A549 treated with AZD2906 at 1 μM for 4 hours (cell line): ENCODE results near the gene HLA-G. TPM values are rescaled to one million over a fixed set of nuclear protein-coding genes. Genes with fewer than 3 reads are reported as not detected.

Source experiments
- total RNA-seq: library from RNA; stranded (reverse); fragments of 200-300 nt; extraction: Qiagen RNA extraction; gene quantifications from 5 replicates; pipeline ENCODE4 v1.2.3, GENCODE V29; 2022

The HLA-G gene
- total RNA-seq, result 0.06 TPM in 1 of 5 replicates, not detected in the others

GRCh38 chr6:29827579-29828470, at the start of gene HLA-G:
TSS of gene HLA-G (plus strand) at chr6:29827825. CDS start at chr6:29827845, 20 bp downstream.

Other genes starting within 250 kb of the HLA-G start
- not detected in 5 replicates for gene OR2H2, start 242.7 kb upstream of the HLA-G start, total RNA-seq
- gene GABBR1, start 194.6 kb upstream of the HLA-G start, total RNA-seq, result 3.0 to 6.1 TPM (median 4.0 TPM) in 5 replicates
- not detected in 5 replicates for gene MOG, start 170.7 kb upstream of the HLA-G start, total RNA-seq
- gene ZFP57, start 146.7 kb upstream of the HLA-G start, total RNA-seq, result not detected in 5 replicates
- 3.5 to 5.1 TPM (median 4.2 TPM) in 5 replicates for gene HLA-F, start 104.4 kb upstream of the HLA-G start, total RNA-seq
- 129 to 157 TPM (median 143 TPM) in 5 replicates for gene HLA-A, start 114.7 kb downstream of the HLA-G start, total RNA-seq
- gene POLR1H, start 233.4 kb downstream of the HLA-G start, total RNA-seq, result 26.5 to 37.6 TPM (median 32.0 TPM) in 5 replicates
- gene PPP1R11, start 239.4 kb downstream of the HLA-G start, total RNA-seq, result 38.3 to 40.0 TPM (median 39.7 TPM) in 5 replicates
- gene RNF39, start 247.9 kb downstream of the HLA-G start, total RNA-seq, result 0.03 to 0.06 TPM (median 0.05 TPM) in 4 of 5 replicates, not detected in the other